HPDE6-E6E7 (cell line): ENCODE results near the gene CCNI.
"Not testable (repeated sequence)": the region's sequence is repeated elsewhere in the genome, so short reads cannot be mapped to it uniquely, and the experiment has no call there.

Source experiments
- DNase-seq: peaks from one replicate; pipeline ENCODE4 v3.0.0; 2011; ENCODE audit warnings: missing footprints; ENCODE audit errors: extremely low spot score

Gene CCNI, protein sequence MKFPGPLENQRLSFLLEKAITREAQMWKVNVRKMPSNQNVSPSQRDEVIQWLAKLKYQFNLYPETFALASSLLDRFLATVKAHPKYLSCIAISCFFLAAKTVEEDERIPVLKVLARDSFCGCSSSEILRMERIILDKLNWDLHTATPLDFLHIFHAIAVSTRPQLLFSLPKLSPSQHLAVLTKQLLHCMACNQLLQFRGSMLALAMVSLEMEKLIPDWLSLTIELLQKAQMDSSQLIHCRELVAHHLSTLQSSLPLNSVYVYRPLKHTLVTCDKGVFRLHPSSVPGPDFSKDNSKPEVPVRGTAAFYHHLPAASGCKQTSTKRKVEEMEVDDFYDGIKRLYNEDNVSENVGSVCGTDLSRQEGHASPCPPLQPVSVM

DNA sequence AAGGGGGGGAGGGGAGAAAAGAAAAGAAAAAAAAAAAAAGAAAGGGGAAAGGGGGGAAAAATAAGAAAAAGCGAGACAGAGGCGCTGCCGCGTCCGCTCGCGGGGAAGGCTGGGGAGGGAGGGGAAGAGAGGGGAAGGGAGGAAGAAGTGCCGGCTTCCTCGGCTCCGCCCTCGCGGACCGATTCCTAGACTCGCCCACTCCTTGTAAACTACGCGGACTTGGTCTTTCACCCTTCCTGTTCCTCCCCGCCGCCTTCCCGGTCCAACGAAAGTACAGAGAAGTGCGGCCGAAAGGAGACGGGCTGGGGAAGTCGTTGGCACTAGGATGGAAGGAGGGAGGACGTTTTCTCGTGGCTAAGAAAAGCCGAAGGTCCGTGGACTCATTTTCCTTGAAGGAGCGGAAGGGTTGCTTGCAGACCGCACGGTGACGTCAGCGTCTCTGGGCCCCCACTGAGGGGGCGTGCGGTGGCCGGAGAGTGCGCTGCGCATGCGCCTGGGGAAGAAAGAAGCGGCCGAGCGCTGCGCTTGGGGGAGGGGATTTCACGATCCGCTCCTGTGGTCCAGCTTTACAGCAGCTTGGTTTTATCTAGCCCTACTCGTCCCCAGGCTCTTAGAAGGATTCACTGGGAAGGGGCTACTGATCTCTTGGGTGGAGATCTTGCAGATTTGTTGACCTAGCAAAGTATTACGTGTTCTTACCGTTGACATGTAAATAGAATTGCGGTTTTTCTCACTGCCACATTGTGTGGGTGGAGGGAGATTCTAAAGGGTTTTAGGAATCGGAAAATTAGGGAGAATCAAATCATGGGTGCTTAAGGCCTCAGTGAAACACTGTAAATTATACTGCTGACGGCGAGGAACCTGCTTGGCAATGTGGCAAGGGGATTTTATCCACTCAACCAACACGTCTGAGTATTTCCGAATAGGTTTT, at the start of gene CCNI:
Gene CCNI (minus strand): TSS at position 121 of the 931 bp plus-strand sequence. CDS start 9,627 bp downstream, outside the sequence.
- DNase-seq = peak; percentile 93

DNA sequence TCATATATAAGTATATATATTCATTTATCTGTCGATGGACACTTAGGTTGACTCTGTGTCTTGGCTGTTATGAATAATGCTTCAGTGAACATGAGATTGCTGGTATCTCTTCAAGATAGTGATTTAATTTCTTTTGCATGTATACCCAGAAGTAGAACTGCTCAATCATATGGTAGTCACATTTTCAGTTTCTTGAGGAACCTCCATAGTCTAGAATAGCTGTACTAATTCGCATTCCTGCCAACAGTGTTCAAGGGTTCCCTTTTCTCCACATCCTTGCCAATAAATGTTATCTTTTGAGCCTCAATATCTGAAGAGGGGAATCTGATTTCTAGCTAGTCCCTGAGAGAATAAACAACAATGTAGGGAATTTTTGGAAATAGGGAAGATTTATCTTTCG, 48.8 kb upstream of the CCNI start:
- DNase-seq = no peak

DNA sequence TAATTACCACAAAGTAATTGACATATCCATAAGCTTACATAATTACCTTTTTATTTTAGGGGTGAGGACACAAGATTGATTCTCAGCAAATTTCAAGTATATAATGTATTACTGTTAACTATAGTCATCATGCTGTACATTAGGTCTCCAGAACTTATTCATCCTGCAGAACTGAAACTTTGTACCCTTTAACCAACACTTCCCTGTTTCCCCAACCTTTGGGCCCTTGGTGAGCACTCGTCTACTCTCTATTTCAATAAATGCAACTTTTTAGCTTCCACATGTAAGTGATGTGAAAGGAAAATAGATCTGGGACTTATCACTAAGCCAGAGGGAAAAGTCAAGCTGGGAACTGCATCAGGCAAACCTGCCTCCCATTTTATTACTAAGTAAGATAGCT, 47.6 kb upstream of the CCNI start:
- DNase-seq = no peak

DNA sequence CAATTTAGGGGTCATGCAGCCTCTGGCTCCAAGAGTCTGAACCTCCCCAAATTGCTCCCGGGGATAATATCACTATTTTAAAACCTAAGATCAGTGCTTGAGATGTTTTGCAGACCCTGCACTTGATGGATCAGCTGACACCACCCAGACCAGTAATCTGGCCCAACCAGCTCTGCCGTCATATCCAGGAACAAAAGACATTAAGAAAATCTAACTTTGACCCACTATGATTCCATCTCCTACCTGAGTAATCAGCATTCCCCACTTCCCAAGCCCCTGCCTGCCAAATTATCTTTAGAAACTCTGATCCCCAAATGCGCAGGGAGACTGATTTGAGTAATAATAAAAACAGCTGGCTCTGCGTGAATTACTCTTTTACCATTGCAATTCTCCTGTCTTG, 46.9 kb upstream of the CCNI start:
- no peak for DNase-seq

DNA sequence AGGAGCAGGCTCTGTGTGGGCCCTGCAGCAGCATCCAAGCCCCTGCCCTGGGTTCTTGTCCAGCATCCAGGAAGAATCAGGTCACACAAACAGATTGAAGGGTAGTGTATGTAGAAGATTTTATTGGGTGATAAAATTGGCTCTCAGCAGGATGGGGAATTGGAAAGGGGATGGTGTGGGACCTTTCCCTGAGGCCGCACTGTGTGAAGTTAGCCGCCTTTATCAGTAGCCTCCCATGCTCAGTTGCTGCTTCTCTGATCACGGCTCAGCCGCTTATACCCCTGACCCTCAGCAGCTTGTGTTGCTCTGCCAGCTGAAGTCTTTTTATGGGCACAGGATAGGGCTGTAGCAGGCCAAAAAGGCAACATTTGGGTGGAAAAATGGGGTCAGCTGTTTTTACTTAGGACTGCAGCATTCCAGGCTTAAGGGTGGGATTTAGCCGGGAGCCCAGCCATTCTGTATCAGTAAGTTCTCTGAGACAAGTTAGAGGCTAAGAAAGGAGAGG, 46.0 kb upstream of the CCNI start:
- DNase-seq = no peak

DNA sequence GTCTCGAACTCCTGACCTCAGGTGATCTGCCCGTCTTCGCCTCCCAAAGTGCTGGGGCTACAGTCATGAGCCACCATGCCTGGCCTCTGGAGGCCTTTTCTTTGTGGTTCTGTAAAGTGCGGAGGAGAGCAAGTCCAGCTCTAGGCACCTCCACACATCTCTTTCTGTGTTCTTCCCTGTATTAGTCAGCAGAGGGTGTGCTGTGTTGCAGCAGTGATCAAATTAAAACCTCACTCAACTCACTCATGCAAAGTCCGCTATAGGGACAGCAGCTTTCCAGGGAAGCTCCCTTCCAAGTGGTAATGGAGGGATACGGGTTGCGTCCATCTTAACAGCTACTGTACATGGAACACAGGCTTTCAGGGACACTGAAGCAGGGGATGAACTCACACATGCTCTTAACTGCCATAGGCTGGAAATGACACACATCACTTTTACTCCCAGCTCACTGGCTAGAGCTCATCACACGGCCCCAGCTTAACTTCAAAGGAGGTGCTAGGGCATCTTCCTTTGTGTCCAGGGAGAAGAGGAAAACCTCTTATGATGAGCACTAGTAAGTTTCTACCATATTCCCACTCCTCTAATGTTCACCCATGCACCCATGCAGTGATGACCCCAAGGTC, 45.2 kb upstream of the CCNI start:
- no peak for DNase-seq

DNA sequence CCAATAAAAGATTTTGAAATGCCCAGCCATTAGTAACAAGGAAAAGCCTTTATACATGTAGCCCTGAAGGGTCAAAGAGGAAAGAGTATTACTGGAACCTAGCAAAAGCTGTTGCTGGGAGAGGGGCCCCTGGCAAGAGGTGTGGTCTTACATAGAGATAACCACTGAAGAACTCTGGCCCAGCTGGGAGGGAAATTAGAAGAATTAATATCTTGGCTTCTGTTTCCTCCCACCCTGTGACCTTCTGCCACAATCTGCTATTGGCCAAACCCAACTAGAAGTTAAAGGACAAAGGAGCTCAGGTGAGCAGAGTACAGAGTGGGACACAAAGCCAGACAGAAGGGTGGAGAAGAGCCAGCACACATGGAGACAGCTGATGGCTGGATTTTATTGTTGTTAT, 41.9 kb upstream of the CCNI start:
- DNase-seq = no peak

DNA sequence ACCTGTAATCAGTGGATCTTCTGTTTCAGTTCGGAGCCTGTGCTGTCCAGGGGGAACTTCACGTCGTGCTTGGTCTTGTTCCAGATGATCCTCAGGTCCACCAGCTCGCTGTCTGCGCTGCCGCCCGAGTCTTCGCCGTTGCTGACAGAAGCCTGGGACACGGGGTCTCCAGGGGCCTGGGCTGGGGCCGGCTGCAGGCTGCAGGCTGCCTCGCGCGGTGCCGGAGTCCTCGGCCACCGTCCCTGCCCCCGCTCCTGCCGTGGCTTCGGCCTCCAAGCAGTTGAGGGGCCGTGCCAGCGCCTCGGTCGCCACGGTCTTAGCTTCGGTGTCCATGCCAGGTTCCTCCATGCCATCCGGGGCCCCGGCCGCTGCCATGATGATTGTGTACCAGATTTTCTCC, 37.3 kb upstream of the CCNI start:
- DNase-seq = no peak

DNA sequence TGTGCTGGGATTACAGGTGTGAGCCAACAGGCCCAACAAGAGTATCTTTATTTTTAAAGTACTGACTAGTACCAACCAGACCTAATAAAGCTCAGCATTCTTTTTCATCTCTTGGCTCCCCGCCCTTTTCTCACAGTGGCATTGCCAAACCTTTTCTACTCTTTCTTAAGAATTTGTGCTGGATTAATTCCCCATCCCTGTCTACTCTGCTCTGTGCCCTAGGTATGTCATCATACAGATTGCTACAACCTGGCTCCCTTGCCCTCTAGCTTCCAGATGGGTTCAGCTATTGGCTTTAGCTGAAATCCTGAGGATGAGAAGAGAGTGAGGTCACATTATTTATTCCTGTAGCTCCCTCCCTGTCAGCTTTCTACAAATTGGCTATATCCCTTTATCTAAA, 34.9 kb upstream of the CCNI start:
- DNase-seq = no peak

DNA sequence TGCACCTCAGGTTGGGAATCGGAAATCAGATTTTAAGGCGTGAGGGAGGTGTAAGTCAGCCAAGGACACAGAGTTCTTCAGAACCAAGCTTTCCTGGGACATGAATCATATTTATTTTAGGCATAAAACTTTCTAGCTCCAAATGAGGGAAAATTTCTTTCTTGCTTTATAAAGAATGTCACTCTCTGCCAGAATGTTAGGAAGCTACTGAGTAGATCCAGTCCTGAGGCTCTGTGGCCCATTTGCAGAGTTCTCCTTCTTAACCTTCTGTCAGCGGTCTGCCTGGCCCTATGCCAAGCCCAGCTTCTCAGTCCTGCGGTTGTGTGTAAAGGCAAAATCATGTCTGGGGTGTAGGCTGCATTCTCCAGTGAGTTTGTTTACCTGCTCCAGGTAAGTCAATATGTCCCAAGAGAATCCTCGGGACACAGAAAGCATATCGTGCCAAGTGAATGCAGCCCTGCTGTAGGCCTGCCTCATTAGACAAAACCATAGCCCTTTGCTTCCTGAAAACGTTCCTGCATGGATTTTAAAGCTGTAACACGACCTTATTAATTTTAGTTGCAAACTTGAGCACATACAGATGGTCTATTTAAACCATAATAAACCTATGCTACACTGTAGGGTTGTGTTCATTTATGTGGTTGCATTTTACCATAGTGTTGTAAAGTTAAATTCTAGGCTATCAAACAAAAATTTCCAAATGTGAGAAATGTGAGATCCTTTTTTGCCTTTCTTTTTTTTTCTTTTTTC, 29.2 kb upstream of the CCNI start:
- no peak for DNase-seq

DNA sequence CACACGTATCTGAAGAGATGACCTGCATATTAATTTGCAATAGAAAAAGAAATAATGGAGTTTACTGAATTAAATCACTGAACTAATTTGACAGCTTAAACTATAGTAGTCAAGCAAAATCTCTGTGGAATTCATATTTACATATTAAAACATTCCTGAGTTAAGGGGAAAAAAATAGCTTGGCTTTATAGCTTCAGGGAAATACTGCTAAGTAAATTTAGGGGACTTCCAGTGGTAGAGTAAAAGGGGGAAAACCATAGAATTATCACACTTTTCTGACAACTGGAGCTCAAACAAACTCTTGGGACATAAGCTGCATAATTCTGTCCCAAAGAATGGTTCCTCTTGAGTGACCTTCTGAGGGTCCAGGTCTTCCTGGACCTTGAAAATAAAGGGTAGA, 28.6 kb upstream of the CCNI start:
- DNase-seq = no peak

DNA sequence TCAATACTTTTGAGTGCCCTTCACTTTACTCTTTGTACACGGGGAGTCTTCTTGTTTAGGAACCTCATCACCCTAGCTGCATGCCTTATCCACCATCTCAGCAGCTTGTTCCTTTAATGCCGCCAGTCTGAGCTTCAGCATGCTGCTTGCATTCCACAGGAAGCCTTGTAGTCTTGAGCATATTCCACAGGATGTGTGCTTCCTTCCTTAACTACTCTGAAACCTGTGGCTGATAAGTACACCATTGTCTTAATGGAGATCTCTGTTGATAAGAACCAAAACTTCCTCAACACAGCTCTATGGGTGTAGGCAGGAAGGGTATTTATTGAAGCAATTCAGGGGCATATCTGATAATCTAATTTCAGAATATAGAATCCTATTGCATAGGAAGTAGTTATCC, 24.4 kb upstream of the CCNI start:
- no peak for DNase-seq

DNA sequence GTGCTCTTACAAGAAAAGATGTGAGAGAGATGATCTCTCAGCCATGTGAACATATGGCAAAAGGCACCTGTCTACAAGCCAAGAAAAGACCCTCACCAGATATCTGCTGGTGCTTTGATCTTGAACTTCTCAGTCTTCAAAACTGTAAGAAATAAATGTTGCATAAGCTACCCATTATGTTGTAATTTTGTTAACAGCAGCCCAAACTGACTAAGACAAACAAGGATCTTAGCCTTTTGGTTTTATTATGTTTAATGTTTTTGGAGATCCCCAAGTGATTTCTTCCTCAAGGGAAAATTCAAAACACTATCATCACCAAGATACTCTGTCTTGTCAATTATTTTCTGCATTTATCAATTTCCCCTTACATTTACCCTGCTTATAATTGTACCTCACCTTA, 21.8 kb upstream of the CCNI start:
- no peak for DNase-seq

DNA sequence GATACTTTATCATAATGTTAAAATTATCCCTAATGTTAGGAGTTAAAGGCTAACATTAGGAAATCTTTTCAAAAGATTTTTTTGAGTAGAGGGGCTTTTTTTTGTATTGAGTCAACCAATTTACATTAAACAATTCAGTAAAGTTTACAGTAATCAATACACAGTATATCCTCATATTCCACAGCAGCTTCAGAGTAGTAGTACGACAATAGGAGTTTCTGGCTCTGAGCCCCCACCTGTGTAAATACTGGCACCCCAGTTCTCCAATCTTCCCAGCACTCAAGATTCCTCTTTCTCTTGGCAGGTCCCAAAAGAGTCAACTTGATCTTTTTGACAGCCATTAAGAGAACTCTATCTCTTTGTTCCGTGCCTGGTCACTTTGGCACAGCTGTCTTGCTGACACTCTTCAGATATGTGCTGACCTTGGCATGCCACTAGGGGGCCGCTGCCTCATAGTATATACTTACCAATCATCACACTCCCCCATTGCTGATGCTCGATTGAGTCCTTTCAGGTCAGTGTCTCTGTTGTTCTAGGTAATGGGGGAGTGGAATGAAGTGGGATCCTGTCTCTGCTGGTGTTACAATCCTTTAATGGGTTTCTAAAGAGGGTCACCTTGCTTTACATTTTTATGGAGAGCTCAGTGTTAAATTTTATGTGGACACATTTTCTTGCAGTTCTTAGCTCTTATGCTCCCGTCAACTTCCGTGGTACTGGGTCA, 19.5 kb upstream of the CCNI start:
- DNase-seq = peak; percentile 64

DNA sequence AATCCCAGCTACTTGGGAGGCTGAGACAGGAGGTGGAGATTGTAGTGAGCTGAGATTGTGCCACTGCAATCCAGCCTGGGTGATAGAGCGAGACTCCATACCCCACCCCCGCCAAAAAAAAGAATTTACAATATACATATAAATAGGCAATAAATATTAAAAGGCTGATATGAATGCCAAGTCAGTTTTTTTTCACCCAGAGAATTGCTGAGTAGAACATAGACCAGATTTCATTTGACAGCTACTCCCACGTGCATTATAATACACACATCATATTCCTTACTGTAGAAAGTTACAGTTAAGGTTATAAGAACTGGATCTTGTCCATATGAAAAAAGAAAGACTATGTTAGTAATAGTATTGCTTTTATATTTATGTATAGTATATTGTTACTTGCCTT, 18.7 kb upstream of the CCNI start:
- DNase-seq = no peak

DNA sequence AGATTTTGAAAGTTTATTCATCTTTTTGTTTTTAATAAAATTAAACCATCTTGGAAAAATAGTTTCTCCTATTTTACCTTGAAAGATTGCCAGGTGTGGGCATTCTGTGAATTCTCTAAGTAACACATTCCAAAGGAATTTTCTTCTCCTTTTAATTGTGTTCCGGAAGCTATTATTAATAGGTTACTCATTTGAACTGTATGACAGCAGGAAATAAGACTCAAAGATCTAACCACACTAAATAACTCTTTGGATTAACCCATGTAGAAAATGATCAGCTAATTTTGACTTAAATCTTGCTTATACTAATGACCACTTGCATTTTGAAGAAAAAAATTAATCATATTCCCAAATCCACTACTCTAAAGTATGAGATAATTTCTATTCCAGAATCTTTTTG, 17.6 kb upstream of the CCNI start:
- no peak for DNase-seq

DNA sequence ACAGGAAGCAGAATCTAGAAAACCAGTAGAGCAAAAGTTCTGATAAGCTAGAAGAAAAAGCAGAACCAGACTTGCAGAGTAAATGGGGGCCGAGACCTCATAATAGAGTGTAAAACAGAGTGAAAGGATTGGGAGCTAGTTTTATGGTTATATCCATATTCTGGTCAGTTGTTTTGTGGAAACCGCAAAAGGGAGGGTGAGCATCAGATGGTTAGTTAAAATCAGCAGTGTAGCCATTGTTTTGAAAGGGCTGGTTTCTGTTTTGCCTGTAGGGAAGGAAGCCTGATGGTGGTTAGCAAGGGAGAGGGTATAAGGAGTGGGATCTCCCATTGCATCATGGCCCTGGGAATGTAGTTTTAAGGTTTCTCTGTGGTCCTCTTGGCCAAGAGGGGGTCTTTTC, 17.2 kb upstream of the CCNI start:
- DNase-seq = no peak

DNA sequence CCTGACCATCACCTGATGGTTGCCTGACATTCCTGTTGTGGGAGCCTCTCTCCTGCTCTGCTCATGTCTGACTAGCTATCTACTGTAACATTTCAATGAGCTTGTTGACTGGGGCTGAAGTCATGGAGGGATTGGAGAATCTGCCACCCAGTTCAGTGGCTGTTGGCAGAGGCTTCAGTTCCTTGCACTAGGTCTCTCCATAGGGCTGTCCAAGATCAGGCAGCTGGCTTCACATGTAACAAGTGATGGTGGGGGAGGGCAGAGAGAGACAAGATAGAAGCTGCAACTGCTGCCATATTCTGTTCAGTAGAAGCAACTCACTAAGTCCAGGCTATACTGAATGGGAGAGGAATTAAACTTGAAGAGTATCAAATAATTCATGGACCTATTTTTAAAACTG, 14.1 kb upstream of the CCNI start:
- DNase-seq = no peak

DNA sequence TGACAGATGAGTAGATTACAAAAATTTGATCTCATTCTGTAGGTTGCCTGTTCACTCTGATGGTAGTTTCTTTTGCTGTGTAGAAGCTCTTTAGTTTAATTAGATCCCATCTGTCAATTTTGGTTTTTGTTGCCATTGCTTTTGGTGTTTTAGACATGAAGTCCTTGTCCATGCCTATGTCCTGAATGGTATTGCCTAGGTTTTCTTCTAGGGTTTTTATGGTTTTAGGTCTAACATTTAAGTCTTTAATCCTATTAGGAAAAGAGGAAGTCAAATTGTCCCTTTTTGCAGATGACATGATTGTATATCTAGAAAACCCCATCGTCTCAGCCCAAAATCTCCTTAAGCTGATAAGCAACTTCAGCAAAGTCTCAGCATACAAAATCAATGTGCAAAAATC, 11.2 kb upstream of the CCNI start:
- not testable (repeated sequence) for DNase-seq

DNA sequence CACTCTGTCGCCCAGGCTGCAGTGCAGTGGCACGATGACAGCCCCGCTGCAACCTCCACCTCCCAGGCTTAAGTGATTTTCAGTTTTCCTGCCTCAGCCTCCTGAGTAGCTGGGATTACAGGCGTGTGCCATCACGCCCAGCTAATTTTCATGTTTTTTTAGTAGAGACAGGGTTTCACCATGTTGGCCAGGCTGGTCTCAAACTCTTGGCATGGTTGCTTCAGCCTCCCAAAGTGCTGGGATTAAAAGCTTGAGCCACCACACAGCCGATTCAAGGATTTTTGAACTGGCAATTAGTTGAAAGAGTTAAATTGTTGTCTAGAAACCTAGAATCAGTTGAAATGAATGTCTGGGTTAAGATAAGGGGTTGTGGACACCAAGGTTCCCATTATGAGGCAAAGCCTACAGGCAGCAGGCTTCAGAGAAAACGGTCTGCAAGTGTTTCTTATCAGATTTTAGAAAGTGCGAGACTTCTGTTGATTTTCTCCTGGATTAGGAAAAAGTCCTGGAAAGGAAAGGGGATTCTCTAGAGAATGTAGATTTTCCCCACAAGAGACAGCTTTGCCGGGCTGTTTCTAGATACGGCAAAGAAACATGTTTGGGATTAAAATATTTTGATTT, 8.3 kb upstream of the CCNI start:
- DNase-seq = no peak
